NCI-H128 (cell line): Measurements from ENCODE around the gene PPP6R1.

Experiments used
- DNase-seq: peaks from one replicate; lab custom pipeline; 2025; ENCODE audit not compliant: unreplicated experiment; lab: John Stamatoyannopoulos, UW

The PPP6R1 gene

GRCh38 chr19:55244004-55244680 lies 14.7 kb downstream of the PPP6R1 start:
- DNase-seq, result no peak

- DNase-seq, result no peak
Observed at GRCh38 chr19:55242517-55242916, 16.3 kb downstream of the PPP6R1 start.

GRCh38 chr19:55241935-55242464 lies 16.8 kb downstream of the PPP6R1 start:
- no peak for DNase-seq

- DNase-seq, result no peak
Observed at GRCh38 chr19:55241143-55241934, 17.5 kb downstream of the PPP6R1 start.

- DNase-seq, result no peak
Observed at GRCh38 chr19:55240713-55241020, 18.1 kb downstream of the PPP6R1 start.

- DNase-seq, result no peak
Observed at GRCh38 chr19:55239004-55239403, 19.8 kb downstream of the PPP6R1 start.

- DNase-seq, result no peak
Observed at GRCh38 chr19:55238030-55238429, 20.8 kb downstream of the PPP6R1 start.

- no peak for DNase-seq
Observed at GRCh38 chr19:55232986-55233385, 25.8 kb downstream of the PPP6R1 start.

GRCh38 chr19:55232286-55232602 lies 26.6 kb downstream of the PPP6R1 start:
- no peak for DNase-seq

- DNase-seq, result no peak
Observed at GRCh38 chr19:55231391-55232285, 27.2 kb downstream of the PPP6R1 start.

GRCh38 chr19:55230780-55231179 lies 28.0 kb downstream of the PPP6R1 start:
- no peak for DNase-seq

- DNase-seq, result no peak
Observed at GRCh38 chr19:55230329-55230728, 28.5 kb downstream of the PPP6R1 start.

- DNase-seq, result no peak
Observed at GRCh38 chr19:55229789-55230182, 29.0 kb downstream of the PPP6R1 start.

- no peak for DNase-seq
Observed at GRCh38 chr19:55229145-55229788, 29.6 kb downstream of the PPP6R1 start.

- no peak for DNase-seq
Observed at GRCh38 chr19:55228403-55229031, 30.3 kb downstream of the PPP6R1 start, which contains the start of gene TMEM86B. Gene TMEM86B (minus strand): TSS chr19:55228763. CDS start chr19:55228741, 22 bp downstream.

GRCh38 chr19:55228015-55228391 lies 30.8 kb downstream of the PPP6R1 start:
- DNase-seq, result no peak

- no peak for DNase-seq
Observed at GRCh38 chr19:55227241-55228014, 31.4 kb downstream of the PPP6R1 start.

GRCh38 chr19:55226788-55227187 lies 32.0 kb downstream of the PPP6R1 start:
- no peak for DNase-seq

- no peak for DNase-seq
Observed at GRCh38 chr19:55226273-55226672, 32.5 kb downstream of the PPP6R1 start.

GRCh38 chr19:55225415-55225958 lies 33.3 kb downstream of the PPP6R1 start:
- DNase-seq, result no peak
